ENCODE measurements around the gene NWD2. TPM values are rescaled to one million over a fixed set of nuclear protein-coding genes. Genes with fewer than 3 reads are reported as not detected.

Gene NWD2
- total RNA-seq, 2 donors from 2014 or later: 0.22 to 0.42 TPM

DNA sequence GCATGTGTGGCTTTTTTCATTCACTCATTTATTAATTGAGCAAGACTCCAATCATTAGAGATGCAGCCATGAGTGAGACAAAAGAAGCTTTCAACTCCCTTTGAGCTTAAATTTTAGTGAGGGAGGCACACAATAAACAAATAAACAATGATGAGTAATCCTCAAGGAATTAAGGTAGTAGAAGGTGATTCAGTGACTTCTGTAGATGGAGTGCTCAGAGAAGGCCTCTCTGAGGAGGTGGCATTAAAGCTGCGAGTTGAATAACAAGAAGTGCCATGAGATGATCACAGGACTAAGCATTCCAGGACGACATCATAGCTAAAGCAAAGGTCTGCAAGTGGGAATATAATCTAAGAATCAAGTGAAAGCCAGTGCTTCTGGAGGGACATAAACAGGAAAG is 77.6 kb downstream of the NWD2 start:
- H3K4me1 ChIP-seq: no peaks in the 10 kb centered on the region
- TF ChIP-seq, protein P1, sequence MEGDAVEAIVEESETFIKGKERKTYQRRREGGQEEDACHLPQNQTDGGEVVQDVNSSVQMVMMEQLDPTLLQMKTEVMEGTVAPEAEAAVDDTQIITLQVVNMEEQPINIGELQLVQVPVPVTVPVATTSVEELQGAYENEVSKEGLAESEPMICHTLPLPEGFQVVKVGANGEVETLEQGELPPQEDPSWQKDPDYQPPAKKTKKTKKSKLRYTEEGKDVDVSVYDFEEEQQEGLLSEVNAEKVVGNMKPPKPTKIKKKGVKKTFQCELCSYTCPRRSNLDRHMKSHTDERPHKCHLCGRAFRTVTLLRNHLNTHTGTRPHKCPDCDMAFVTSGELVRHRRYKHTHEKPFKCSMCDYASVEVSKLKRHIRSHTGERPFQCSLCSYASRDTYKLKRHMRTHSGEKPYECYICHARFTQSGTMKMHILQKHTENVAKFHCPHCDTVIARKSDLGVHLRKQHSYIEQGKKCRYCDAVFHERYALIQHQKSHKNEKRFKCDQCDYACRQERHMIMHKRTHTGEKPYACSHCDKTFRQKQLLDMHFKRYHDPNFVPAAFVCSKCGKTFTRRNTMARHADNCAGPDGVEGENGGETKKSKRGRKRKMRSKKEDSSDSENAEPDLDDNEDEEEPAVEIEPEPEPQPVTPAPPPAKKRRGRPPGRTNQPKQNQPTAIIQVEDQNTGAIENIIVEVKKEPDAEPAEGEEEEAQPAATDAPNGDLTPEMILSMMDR (IDR thresholded peaks at IDR 0.05): no peak
- no peak overlapping the region for H3K9ac ChIP-seq (ENCODE audit: low read depth in 2 of 2, low read length in 2 of 2)
- H3K4me3 ChIP-seq: no peak overlapping the region
- no peaks in the 10 kb centered on the region for H3K9me3 ChIP-seq
- H3K27me3 ChIP-seq: no peaks in the 10 kb centered on the region
- no peak overlapping the region for H3K27ac ChIP-seq
- intact Hi-C loops (cut with DNase I): no loop called here
- H3K36me3 ChIP-seq: no peaks in the 10 kb centered on the region
- no peak for DNase-seq

DNA sequence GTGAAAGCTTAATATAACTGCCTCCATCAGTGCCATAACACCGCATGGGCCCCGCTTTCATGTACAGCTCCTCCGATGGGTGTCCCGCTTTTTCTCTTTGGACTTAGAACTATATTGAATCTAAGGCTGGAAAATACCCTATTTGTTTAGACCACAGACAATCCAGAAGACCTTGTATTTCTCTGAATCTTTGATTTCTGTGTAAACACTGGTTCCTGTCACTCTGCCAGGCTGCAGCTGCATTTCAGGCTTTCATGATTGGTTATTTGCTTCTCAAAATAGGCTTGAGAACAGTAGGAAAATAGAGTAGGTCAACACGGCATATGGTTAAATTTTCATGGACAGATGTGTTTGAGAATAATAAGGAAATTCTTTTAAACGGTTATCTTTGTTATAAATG is 80.0 kb downstream of the NWD2 start:
- intact Hi-C loops (cut with DNase I): no loop called here
- H3K27me3 ChIP-seq: no peaks in the 10 kb centered on the region
- no peak overlapping the region for H3K4me3 ChIP-seq
- TF ChIP-seq, protein P1 (IDR thresholded peaks at IDR 0.05): no peak
- no peak overlapping the region for H3K27ac ChIP-seq
- peak; percentile 34 for DNase-seq
- H3K9me3 ChIP-seq: no peaks in the 10 kb centered on the region
- no peaks in the 10 kb centered on the region for H3K36me3 ChIP-seq
- no peak overlapping the region for H3K9ac ChIP-seq (ENCODE audit: low read depth in 2 of 2, low read length in 2 of 2)
- no peaks in the 10 kb centered on the region for H3K4me1 ChIP-seq

DNA sequence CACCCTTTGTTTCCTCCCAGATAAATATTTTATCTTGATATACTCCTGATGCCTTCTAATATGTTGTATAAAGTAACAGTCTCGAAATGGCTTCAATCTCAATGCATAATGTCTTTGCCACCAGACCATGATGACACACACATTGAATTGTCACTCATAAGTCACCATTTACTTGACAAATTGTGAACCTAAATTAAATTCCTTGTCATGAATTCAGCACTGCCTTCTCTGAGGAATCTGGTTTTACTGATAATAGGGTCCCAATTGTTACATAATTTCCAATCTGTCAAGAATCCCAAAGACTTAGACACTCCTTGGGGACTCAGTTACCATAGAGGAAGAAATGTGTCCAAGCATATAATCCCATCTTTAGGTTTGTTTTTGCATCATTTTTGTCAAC is 82.3 kb downstream of the NWD2 start:
- Histone ChIP-seq H3K9me3 (no peaks in the 10 kb centered on the region), H3K36me3 (no peaks in the 10 kb centered on the region), H3K4me3 (no peak overlapping the region), H3K27me3 (no peaks in the 10 kb centered on the region), H3K9ac (ENCODE audit: low read depth in 2 of 2, low read length in 2 of 2) (no peak overlapping the region), H3K27ac (no peak overlapping the region), H3K4me1 (no peaks in the 10 kb centered on the region)
- intact Hi-C loops (cut with DNase I): no loop called here
- TF ChIP-seq, protein P1 (IDR thresholded peaks at IDR 0.05): no peak
- no peak for DNase-seq

DNA sequence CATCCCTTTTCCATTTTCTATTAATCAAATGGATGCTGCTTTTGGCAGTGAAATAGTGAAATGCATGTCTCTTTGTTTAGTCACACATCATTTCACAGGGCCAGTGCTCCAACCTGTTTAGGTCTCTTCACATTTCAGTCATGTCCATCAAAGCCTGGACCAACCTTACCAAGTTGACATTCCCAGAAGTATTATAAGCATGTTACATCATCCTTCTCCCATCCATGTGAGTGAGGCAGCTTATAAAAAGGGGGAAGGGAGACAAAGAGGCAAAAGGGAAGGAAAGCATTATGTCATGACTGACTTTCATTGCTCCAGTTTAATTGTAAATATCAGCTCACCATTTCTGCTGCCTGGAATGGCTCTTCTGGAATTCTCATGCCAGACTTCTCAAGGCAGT is 94.4 kb downstream of the NWD2 start:
- Histone ChIP-seq H3K27ac (no peak overlapping the region), H3K4me3 (no peak overlapping the region), H3K36me3 (no peaks in the 10 kb centered on the region), H3K9me3 (no peaks in the 10 kb centered on the region), H3K4me1 (no peaks in the 10 kb centered on the region), H3K9ac (ENCODE audit: low read depth in 2 of 2, low read length in 2 of 2) (no peak overlapping the region), H3K27me3 (no peaks in the 10 kb centered on the region)
- no peak for DNase-seq
- TF ChIP-seq, protein P1 (IDR thresholded peaks at IDR 0.05): no peak
- intact Hi-C loops (cut with DNase I): no loop called here

DNA sequence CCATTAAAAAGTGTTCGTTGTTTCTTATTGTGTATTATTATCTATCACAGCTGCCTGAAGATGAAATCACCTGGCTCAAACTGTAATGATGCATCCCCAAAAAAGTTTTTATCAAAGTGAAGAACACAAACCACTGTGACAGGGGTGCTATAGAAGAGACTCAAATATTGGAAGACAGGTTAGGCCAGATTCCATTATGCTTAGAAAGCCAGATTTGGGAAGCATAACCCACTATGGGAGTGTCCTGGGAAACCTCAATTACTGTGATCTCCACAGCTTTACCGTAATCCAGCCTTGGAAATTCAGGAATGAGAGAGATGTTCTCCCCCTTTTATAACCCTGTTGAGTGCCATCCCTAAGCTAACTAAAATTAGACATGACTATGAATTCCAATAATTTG is 114.2 kb downstream of the NWD2 start:
- H3K27me3 ChIP-seq: no peaks in the 10 kb centered on the region
- no peaks in the 10 kb centered on the region for H3K36me3 ChIP-seq
- no peak overlapping the region for H3K4me3 ChIP-seq
- TF ChIP-seq, protein P1 (IDR thresholded peaks at IDR 0.05): no peak
- no peak overlapping the region for H3K9ac ChIP-seq (ENCODE audit: low read depth in 2 of 2, low read length in 2 of 2)
- no peak overlapping the region for H3K27ac ChIP-seq
- DNase-seq: no peak
- no peaks in the 10 kb centered on the region for H3K9me3 ChIP-seq
- intact Hi-C loops (cut with DNase I): no loop called here
- no peaks in the 10 kb centered on the region for H3K4me1 ChIP-seq

DNA sequence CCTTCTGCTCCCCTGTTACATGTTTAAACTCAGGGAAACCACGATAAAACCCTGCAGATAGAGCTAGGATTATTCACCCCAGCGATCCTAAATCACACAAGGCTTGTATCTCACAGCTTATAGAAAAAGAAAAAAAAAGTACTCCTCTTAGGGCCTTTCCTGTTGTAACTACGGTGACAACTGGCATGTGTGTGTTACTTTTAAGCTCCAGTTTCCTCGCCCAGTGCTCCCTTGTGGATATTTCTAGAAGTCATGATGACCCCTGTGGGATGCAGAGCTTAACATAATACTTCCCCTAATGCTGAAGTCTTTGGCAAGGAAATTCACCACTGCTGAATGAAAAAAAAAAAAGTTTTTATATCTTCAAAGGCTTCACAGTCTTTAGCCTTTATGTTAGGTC is 114.7 kb downstream of the NWD2 start:
- intact Hi-C loops (cut with DNase I): no loop called here
- DNase-seq: no peak

More for the DNA sequence above, 114.7 kb downstream of the NWD2 start:
- TF ChIP-seq, protein P1 (IDR thresholded peaks at IDR 0.05): no peak
- Histone ChIP-seq H3K9ac (ENCODE audit: low read depth in 2 of 2, low read length in 2 of 2) (no peak overlapping the region), H3K27me3 (no peaks in the 10 kb centered on the region), H3K4me1 (no peaks in the 10 kb centered on the region), H3K9me3 (no peaks in the 10 kb centered on the region), H3K36me3 (no peaks in the 10 kb centered on the region), H3K27ac (no peak overlapping the region), H3K4me3 (no peak overlapping the region)
